ENCODE results near the gene MRPL45.
"Not testable (repeated sequence)": the region's sequence is repeated elsewhere in the genome, so short reads cannot be mapped to it uniquely, and the experiment has no call there.

The MRPL45 gene

DNA sequence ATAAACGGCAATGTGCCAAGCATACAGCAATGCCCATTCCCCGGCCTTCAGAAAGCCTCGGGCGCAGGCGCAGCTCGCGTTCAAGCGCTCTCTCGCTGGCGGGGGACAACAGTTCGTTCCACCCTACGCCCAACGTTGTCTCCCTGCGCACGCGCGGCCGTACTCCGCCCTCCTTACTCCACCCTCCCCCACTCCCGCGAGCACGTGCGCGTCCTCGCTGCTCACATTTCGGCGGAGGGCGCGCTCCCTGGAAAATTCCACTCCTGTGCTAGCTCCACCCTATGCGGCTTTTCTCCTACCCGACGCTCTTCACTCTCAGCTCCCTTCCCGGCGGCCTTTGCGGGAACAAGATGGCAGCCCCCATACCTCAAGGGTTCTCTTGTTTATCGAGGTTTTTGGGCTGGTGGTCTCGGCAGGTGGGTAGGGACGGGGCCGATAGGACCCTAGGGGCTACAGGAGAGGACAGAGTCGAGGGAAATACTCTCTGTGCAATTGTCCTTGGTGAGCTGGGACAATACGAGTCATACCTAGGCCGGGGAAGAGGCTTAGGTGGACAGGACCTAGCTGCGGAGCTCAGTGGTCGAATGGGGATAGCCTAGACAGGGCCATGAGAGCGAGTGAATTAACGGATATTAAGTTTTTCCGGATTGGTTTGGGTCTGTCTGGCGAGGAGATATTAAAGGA lies at the start of gene MRPL45:
TSS of gene MRPL45 (plus strand) at position 335 of the 684 bp plus-strand sequence. CDS start at position 351, 16 bp downstream.
- peak; percentile 98 for DNase-seq (ENCODE audit: low spot score)

DNA sequence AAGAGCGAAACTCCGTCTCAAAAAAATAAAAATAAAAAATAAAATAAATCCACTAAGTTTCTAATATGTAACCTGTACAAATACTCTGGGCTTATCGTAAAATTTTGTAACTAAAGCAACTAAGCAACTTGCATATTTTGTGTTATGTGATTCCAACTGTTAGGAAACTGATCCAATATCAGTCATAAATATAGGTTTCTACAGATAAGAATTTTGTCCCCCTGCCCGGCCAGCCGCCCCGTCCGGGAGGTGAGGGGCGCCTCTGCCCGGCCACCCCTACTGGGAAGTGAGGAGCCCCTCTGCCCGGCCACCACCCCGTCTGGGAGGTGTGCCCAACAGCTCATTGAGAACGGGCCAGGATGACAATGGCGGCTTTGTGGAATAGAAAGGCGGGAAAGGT lies 43.8 kb upstream of the MRPL45 start:
- DNase-seq (ENCODE audit: low spot score): not testable (repeated sequence)

DNA sequence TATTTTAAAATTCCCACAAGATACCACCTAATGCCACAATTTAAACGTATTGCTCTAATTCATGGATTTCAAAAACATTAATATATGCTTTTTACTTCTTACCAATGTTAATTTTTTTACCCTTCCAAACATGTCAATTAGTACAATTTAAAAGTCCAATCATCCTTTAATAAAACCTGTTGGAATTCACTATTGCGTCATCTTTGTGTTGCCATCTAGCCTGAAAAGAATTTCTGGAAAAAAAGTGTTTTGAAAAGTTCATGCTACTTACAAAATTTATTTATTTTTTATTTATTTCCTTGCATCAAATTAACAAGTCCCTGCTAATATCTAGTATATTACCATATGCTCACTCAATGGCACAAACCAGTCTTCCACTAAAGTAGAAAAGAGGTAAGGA lies 42.6 kb upstream of the MRPL45 start:
- not testable (repeated sequence) for DNase-seq (ENCODE audit: low spot score)

DNA sequence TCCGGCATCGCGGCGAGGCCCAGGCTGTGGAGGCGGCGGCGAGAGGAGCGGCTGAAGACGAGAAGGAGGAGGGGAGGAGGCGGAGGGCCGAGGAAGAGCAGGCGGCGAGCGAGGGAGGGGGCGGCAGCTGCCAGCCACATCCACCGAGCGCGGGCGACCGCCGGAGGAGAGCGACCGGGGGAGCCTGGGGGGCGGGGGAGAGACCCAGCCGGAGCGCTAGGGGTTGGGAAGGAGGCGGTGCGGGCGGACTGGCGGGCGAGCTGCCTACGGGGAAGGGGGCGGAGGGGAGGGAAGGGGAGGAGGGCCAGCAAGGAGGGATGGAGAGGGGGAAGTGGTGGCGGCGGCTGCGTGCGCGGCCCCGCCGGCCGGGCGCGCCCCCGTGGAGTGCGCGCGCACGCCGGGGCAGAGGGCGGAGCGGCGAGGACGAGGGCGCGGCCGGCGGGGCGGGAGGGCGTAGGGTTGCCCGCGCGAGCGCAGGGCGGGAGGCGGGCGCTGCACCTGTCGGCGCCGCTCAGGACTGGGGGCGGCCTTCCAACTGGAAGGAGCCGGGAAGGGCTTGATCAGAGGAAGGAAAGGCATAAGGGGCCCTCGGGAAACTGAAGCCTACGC lies 39.9 kb upstream of the MRPL45 start:
- DNase-seq (ENCODE audit: low spot score): peak; percentile 79

DNA sequence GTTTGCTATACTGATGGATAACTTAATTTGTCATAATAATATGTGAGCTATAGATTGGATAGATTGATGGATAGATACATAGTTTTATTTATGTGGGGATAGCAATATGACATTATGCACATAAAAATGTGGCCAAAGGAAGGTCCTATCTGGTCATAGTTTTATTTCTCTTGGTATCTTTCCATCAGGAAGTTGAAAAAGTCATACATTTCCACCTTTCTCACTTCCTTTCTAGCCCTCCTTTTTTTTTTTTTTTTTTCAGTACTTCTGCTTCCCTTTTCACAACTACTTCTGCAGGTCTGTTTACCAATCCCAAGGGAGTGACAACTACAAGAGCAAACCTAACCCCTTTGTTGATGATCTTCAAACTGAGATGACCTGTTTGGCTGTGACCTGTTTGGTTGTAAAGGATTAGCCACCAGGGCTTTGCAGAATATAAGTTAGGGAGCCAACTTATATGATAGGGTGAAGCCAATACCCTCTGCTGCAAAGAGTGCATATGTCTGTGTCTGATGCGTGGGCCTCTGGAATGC lies 30.9 kb upstream of the MRPL45 start:
- not testable (repeated sequence) for DNase-seq (ENCODE audit: low spot score)

DNA sequence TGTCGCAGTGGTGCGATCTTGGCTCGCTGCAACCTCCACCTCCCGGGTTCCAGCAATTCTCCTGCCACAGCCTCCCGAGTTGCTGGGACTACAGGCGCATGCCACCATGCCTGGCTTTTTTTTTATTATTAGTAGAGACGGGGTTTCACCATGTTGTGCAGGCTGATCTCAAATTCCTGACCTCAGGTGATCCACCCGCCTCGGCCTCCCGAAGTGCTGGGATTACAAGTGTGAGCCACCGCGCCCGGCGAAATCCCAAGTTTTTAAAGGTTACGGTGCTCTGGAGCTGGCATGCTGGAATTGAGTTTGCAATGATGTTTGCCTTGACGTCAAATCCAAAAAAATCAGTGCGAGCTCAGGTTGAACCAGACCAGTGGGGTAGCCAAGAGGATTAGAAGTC lies 30.4 kb upstream of the MRPL45 start:
- DNase-seq (ENCODE audit: low spot score): not testable (repeated sequence)

DNA sequence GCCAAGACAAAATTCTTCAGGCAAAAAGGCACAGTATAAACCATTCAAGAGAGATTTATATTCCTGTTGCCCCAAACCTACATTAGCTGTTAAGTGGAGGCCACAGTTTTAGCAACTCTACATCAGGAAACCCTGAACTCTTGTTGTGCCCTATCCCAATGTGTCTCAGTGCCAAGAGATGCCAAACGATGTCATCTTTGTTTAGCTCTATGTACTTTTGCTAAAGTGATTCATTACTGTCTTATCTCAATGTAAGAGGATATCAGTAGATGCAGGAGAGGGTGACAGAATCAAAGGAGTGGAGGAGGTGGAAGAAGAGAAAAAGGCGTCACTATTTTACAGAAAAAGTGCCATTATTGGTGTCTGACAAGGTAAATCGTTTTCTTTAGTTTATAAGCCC lies 28.8 kb upstream of the MRPL45 start:
- not testable (repeated sequence) for DNase-seq (ENCODE audit: low spot score)

DNA sequence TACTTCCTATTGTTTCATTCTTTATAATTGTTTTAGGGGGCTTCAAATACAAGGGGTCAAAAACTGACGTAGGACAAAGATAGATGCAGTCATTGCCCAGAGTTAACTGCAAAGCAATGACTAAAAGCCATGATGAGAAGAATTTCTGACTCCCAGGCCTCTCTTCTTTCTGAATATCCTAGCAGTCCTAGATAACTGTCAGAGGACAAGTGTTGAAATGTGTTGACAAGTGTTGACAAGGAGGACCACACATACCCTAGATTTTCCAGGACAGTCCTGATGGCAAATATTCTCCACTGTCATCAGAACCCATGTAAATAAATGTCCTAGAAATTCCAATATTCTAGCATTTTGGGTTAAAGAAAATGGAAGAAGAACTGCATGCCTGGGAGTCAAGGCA lies 27.9 kb upstream of the MRPL45 start:
- DNase-seq (ENCODE audit: low spot score): not testable (repeated sequence)

DNA sequence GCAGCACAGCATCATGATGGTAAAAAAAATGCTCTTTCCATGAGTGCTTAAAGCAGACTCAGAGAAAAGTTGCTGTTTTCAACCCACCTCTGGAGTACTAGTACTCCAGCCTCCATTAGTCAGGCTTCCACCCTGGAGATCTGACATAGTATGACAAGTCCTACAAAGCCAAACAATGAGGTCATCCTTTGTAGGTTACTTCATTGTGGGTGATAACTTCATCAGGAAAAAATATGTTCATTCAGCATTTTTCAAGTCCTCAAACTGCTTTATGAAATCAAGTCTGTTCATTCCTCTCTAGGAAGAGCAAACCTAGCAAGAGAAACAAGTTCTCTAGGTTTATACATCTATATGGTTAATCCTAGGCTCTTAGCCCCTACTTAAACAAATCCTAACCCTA lies 27.4 kb upstream of the MRPL45 start:
- not testable (repeated sequence) for DNase-seq (ENCODE audit: low spot score)

DNA sequence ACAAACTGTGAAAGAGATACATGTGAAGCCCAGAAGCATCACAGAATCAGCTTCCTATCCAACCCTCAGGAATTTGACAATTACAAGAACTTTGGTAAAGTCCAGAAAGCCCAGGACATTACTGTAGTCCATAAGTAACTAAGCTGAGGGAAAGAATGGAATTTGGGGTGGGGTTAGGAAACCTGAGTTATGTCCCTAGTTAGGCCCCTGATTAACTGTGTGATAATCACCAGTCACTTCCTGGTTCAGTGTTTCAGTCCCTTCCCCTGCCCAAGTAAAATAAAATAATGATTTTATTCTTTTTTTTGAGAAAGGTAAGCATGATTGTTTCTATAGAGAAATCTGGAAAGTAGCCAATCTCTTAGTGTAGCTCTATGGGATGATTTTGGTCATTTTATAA lies 11.0 kb upstream of the MRPL45 start:
- DNase-seq (ENCODE audit: low spot score): not testable (repeated sequence)

DNA sequence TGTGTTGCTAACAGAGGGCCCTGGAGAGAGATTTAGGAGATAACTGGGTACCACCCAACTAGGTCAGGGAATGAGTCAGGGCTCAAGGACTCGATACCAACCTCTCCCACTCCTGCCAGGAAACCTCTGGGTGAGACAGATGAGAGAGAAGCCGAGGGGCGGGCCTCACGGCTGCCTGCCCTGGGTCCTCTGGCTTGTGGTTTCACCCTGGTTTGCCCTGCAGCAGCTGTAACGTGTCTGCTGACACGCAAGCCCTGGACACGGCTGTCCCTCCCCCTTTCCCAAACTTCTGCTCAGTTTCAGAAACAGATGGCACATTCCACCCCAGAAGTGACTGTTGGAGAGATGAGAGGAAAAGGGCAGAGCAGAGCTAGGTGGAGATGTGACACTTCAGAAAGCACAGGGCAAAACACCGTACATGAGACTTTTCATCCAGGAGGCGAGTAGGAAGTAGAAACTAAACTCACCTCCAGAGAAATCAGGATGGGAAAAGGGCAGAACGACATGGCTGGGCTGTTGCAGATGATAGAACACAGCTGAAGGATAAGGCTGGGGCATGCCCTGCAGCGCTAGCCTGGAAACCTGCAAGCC lies 10.4 kb upstream of the MRPL45 start:
- peak; percentile 15 for DNase-seq (ENCODE audit: low spot score)

DNA sequence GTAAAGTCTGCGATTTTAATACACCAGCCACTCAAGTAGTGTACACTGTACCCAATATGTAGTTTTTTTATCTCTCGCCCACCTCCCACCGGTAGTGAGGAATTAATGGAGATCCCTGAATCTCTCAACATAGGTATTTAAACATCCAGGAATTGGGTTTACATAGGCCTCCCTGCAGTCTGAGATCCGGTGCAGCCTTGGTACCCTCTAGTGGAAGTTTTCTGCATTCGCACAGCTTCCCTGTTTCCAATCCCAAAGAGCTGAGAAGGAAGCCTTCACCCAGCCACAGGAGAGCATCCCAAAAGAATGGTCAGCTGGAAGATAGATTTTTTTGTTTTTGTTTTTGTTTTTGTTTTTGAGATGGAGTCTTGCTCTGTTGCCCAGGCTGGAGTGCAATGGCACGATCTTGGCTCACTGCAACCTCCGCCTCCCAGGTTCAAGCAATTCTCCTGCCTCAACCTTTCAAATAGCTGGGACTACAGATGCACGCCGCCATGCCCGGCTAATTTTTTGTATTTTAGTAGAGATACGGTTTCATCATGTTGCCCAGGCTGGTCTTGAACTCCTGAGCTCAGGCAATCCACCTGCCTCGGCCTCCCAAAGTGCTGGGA lies 8.6 kb upstream of the MRPL45 start:
- DNase-seq (ENCODE audit: low spot score): peak; percentile 7

DNA sequence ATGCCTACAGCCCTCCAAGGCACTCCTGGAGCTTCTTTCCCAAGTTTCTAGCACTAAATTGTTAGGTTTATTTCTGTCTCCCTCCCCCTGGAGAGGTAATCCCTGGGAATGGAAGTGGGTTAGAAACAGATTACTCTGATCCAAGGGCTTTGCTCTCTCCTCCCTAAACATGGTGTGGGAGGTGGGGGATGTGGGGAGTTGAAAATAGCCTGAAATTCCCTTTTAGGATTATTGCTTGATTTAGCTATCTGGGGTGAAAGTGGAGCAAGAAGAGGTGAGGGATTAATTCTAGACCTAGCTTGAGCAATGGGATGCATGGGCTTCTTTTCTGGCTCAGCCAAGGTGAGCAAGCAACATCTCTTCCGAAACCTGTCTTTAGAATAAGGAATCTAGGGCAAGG lies 7.2 kb upstream of the MRPL45 start:
- not testable (repeated sequence) for DNase-seq (ENCODE audit: low spot score)

DNA sequence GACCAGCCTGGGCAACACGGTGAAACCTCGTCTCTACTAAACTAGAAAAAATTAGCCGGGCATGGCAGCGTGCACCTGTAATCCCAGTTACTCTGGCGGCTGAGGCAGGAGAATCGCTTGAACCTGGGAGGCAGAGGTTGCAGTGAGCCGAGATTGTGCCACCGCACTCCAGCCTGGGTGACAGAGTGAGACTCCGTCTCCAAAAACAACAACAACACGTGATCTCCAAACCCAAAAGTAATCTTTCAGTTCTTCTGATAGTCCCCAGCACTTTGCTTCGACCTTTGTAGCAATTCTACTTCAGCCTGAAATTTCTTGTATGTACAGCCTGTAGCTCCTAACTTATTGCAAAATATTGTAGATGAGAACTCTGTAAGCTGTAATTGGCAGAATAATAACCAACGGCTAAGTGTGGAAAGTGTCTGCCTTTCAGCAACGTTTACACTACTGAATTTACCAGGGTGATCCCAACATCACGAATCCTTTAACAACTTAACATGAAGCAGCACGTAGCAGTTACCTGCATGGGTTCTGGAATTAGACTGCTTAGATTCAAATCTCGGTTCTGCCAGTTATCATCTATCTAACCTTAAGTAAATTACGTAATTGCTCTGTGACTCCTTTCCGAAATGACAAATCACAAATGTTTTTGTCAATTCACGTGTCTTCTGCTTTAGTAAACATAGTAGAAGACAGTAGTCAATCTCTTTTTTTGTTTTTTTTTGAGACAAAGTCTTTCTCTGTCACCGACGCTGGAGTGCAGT lies 1.2 kb upstream of the MRPL45 start:
- DNase-seq (ENCODE audit: low spot score): peak; percentile 22

DNA sequence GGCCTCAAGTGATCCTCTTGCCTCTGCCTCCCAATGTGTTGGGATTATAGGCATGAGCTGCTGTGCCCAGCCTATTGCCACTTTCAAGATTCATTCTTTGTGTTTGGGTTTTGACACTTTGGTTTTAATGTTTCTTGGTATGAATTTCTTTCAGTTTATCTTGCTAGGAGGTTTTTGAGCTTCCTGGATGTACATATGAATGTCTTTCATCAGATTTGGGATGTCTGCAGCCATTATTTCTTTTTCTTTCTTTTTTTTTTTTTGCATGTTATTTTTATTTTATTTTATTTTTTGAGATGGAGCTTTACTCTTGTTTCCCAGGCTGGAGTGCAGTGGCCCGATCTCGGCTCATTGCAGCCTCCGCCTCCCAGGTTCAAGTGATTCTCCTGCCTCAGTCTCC lies 18.5 kb downstream of the MRPL45 start:
- DNase-seq (ENCODE audit: low spot score): no peak

DNA sequence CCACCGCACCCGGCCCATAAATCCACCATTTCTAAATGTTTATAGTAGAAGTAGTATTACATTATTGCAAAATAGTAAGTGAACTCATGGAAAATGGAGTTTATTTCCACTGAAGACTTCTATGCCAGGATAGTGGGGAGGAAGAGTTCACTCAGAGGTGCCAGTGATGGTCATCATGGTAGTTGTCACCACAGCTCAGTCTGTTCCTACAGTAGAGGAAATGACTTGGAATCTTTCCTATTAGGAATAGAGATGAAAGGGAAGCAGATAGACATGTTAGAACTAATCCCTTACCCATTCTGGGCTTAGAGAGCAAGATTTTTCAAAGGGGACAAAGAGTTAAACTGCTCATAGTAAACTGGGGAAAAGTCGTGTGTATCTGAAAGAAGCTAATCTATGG lies 20.1 kb downstream of the MRPL45 start:
- no peak for DNase-seq (ENCODE audit: low spot score)

DNA sequence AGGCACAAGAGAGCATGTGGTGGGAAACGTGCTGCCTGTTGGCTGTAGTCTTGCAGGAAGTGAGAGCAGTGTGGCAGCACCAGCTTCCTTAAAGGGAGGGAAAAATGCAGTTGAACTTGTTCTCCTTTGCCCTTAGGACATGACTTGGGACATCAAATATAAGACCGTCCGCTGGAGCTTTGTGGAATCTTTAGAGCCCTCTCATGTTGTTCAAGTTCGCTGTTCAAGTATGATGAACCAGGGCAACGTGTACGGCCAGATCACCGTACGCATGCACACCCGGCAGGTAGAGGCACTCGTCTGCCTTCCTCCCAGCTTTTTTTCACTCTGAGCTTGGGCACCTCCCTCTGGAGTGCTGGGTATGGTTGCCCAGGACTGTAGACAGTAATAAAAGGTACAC lies 23.5 kb downstream of the MRPL45 start:
- no peak for DNase-seq (ENCODE audit: low spot score)

DNA sequence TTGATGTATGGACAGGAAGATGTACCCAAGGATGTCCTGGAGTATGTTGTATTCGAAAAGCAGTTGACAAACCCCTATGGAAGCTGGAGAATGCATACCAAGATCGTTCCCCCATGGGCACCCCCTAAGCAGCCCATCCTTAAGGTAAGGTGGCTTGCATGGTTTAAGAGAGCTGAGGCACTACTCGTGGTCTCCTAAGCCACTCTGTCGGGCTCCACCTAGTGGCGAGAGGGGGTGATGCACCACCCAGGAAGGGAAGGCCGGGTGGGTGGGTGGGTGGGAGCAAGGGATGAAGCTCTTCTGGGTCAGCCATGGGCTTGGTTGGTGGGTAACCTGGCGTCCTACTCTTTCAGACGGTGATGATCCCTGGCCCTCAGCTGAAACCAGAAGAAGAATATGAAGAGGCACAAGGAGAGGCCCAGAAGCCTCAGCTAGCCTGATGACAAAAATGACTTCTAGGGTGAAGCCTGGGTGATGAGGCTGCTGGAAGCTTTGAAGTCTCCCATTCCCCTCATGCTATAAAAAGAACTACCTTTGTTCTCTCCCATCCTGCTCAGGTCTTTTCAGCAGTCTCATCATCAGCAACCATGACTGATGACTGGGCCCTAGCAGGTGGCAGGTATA lies 25.3 kb downstream of the MRPL45 start:
- peak; percentile 82 for DNase-seq (ENCODE audit: low spot score)

DNA sequence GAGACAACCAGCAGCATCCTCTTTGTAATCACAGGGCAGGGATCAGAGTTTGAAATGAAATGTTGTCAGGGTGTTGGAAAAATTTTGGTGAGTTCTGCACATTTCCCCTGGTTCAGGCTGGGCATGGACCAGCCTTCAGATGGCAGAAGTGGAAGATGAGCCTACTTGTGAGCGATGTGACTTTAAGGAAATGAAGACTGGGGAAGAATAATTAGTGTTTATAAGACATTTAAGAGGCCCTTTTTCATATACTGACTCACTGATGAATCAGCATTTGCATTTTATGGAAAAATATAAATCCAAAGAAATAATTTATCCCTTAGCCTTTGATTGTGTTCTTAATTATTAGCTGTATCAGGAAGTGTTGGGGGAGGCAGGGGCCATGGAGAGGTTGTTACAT lies 25.9 kb downstream of the MRPL45 start:
- no peak for DNase-seq (ENCODE audit: low spot score)

DNA sequence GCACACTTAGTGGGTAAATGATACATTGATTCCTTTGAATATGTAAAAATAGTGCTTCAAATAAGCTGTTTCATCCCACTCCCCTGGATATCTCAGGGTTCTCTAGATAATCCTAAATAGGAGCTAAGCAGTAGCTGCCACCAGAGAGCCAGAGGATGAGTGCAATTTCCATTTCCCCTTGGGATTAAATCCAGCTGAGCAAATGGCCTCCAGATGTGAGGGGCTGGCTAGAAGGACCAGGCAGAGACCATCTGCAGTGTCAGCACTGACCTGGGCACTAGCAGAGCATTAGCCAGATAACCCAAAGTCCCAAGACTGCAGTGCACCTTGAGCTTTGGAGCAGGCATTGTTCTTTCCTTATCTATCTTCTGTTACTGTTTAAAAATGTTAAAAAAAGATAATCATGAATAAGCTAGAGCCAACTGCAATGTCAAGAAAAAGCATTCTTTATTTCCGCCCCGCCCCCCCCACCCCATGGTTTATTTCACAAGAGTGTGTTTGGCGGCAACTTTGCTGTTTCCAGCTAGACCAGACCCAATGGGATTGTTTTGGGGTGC lies 27.3 kb downstream of the MRPL45 start:
- DNase-seq (ENCODE audit: low spot score): no peak

DNA sequence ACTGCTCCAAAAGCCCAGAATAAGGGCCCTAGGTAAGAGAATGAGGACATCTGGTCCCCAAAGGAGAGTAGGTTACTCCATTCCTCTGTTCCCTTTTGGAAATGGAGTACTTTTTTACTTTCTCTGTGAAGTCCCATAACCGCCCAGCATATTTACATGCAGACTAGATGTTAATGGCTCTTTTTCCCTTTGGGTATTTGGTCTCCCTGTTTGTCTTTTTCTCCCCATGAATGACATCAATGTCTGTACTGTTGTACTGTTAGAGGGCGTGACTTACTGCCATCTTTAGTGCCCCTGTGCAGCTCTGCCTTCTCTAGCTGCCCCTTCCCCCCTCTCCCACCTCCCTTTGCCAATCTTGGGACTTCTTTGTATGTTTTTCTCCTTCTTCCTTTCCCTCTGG lies 27.8 kb downstream of the MRPL45 start:
- no peak for DNase-seq (ENCODE audit: low spot score)

Data from NAMALWA (cell line).